SK-N-MC (cell line): ENCODE data around the gene SLC19A3.

ENCODE experiments used
- EZH2 ChIP-seq: fragments of 200-600 bp; sonication (generic); IDR thresholded peaks from one replicate; pipeline ENCODE4 v1.6.1; 2017; ENCODE audit warnings: antibody characterized with exemption
- FOXP2 ChIP-seq: optimal IDR thresholded peaks from 2 replicates; pipeline ENCODE3; 2011; ENCODE audit warnings: mild to moderate bottlenecking, moderate library complexity; ENCODE audit not compliant: insufficient read depth; ENCODE audit errors: extremely low read length, control extremely low read depth
- POLR2AphosphoS5 ChIP-seq: IDR thresholded peaks from 2 replicates; pipeline ENCODE4 v1.6.1; 2012; ENCODE audit warnings: mild to moderate bottlenecking, low read depth, low read length, borderline replicate concordance

DNA sequence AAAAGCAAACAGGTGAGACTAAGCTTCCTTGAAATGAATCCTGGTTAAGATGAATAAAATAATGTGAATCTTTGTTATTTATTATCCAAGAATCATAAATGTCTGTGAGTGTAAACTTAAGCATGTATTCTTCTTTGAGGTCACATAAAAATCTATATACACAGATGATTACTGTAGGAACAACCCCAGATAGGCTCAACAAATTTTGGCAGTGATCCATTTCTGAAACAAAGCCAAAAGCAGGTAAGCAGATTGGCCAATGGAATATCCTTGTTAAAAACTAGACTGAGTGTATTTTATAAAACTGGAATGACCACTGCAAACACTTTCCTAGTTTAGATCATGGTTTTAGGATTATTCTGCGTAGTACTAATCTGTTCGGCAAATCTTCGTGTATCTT, 39.9 kb downstream of the SLC19A3 start:
- TF ChIP-seq EZH2 (no peak), POLR2AphosphoS5 (no peak), FOXP2 (no peak)
